Tibial nerve (tissue), 3 donors: ENCODE data around the gene RASGEF1B.

Experiments used
- EP300 ChIP-seq, 2 donors: sonication (generic); formaldehyde crosslinking; IDR thresholded peaks; one replicate each; pipeline ENCODE4 v1.6.1; 2017; ENCODE audit warnings: antibody characterized with exemption in 2 of 2, mild to moderate bottlenecking in 1 of 2
- POLR2A ChIP-seq, 2 donors: fragments of 450-650 bp; IDR thresholded peaks; one replicate each; pipeline ENCODE4 v1.6.1; 2017; ENCODE audit warnings: antibody characterized with exemption in 2 of 2, mild to moderate bottlenecking in 2 of 2, moderate library complexity in 2 of 2

- no peak for TF ChIP-seq POLR2A (IDR thresholded peaks at IDR 0.05)
- TF ChIP-seq EP300 (IDR thresholded peaks at IDR 0.05): no peak
These were observed 65.8 kb downstream of the RASGEF1B start for GRCh38 chr4:81405900-81406401.
